ENCODE results near the gene IGFBP4.

Gene IGFBP4

DNA sequence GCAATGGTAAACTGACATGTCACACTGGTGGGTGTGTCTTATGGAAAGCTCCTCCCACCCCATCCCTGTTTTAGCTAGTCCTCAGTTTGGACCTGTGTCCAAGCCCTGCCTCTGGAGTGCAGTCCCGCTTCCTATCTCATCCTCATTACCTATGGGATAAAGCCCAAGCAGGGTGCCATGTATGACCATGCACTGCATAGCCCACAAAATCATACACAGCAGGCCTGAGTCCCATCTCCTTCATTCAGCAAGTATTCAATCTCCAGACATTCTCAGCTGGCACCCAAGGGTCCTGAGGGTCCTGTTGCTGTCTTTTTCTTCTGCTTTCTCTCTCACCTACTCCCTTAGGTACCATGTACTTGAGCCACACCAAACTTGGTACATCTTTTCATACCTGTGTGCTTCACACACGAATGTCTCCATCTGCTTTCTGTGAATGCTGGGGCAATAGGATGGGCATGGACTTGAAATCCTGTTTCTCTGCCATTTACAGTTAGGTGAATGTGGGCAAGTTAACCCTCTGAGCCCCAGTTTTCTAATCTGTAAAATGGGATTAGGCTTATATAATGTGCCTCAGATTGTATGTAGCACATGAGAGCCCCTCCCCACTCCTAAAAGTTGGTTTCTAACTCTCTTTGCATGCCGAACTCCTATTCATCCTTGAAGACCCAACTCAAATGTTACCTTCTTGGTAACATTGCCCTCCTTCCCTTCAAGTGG, 29.6 kb downstream of the IGFBP4 start:
- DNase-seq, result no peak

DNA sequence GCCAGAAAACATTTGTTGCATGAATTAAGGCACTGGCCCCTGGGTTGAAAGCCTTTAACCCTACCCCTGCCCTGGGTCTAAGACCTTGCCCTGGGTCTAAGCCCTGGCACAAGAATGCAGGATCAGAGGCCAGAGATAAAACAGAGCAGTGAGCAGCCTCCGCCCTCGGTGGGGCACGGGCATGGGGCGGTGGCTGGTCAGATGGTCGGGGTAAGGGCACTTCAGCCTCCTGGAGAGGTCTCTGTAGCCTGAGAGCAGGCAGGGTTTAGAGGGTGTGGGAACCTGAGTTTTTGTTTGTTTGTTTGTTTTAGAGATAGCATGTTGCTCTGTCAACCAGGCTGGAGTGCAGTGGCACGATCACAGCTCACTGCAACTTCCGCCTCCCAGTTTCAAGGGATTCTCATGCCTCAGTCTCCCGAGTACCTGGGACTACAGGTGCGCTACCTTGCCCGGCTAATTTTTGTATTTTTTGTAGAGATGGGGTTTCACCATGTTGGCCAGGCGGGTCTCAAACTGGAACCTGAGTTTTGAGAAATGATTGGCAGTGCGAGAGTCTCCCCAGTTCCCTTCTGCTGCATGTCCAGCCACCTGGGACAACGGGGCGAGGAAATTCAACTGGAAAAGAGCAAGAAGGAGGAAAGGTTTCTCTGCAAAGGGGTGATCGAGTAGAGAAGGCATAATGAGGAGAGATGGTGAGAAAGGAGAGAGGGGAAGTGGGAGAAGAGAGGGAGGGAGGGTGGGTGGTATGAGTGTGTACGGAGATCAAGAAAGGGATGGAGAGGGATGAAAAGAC, 30.5 kb downstream of the IGFBP4 start:
- DNase-seq, result no peak

DNA sequence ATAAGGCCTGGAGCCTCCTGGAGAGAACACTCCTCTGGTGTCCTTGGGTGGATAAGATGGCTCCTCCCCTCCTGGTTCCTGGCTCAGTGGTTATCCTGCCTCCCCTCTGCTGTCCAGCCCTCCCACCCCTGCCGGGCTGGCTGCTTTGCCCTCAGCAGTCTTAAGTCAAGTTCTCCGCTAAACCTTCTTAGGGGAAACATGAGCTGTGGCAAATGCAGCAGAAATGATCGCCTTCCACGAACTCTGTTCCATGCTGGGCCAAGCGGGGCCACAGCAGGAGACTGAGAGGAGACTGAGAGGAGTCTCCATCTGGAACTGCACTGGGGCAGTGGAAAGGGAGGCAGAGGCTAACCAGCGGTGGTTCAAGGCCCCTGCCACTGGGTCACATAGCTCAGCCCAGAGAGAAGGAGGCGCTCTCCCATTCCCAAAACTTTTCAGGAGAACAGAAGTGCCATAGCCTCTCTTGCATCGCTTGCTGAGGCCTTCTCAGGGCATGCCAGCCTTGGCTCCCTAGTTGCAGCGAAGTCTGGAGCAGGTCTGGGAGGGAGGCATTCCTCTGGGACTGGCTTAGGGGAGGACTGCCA, 31.3 kb downstream of the IGFBP4 start:
- DNase-seq, result no peak

DNA sequence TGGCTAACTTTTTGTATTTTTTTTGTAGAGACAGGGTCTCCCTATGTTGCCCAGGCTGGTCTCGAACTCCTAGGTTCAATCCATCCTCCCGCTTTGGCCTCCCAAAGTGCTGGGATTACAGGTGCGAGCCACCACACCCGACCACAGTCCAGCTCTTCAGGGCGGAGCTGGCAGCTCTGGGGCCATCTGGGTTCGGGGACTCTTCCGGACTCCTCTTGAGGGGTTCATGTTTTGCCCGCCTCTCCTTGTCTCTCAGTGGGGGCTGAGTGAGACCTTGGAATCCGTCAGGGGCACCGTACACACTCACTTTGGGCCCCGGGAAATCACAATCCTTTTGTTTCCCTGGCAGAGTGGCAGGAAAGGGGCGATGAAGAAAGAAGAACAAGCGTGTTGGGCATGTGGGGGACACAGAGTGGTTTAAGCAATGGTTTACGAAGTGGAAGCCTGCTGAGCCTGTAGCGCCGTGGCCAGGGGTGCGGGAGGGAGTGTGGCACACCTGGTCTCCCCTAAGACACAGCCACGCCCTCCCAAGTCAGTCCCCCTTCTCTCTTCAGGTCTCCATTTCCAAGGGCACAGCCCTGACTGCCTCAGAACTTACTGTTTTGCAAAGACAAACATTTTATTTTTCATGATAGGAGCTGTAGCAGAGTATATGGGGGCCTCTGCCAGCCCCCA, 32.1 kb downstream of the IGFBP4 start:
- DNase-seq, result no peak

DNA sequence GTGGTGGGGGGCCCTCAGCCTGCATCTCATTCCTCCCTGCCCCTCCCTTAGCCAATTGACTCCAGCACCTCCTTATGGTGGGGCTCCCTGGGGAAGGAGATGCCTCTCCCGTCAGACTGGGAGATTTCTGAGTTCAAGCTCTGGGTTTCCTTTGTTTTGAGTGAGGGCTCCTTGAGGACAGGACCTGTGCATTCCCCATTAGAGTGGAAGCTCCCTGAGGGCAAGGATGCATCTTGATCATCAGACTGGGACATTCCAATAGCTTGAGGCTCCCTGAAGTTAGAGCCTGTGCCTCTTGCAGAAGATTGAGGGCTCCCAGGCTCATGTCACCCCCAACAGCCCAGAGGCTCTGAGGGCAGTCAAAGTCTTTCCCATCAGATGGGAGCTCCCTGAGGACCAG, 34.5 kb downstream of the IGFBP4 start:
- no peak for DNase-seq

DNA sequence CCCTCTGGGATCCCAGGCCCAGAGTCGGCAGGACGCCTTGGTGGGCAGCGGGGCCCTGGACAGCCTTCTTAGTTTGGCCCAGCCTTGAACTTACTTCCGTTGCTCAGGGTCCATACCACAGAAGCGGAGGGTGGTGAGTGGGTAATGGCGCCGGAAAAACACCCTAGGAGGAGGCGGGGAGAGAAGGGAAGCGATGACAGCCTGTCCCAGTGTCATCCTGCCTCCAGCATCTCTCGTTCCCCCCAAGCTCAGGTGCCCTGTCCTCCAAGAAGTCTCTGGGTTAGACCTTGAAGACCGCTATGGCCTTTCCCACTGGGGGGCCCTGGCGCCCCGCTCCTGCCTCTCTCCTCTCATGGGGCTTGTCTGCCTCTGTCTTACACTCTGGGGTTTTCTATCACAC, 35.2 kb downstream of the IGFBP4 start:
- DNase-seq, result no peak

DNA sequence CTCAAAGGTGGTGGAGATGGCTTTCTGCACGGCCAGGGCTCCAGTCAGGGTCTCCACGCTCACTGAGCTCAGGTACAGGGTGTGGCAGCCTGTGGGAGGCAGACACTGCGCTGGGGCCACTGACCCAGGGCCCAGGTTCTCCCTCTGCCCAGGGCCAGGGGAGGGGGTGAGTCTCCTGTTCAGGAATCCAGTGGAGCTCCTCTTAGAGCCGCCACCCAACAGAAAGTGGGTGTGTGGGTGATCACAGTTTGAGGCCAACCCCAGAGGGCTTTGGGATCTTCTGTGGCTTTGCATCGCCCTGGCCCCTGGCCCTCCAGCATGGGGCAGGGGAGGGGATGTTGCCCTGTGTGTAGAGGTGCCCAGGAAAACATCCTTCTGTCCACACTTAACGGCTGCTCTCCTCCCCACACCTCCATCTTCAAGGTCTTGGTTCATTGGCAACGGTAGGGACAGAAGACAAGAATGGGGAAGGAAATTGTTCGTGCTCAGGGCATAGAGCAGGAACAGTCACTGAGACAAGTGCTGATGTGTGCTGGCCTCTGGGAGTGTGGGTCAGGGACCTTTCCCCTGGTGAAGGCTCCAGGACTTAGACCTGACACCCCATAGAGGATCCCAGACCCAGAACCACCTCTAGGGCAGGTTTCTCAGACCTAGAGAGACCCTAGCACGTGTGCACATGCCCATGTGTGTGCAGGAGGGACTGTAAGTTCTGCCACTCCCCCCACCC, 36.7 kb downstream of the IGFBP4 start:
- DNase-seq, result no peak

DNA sequence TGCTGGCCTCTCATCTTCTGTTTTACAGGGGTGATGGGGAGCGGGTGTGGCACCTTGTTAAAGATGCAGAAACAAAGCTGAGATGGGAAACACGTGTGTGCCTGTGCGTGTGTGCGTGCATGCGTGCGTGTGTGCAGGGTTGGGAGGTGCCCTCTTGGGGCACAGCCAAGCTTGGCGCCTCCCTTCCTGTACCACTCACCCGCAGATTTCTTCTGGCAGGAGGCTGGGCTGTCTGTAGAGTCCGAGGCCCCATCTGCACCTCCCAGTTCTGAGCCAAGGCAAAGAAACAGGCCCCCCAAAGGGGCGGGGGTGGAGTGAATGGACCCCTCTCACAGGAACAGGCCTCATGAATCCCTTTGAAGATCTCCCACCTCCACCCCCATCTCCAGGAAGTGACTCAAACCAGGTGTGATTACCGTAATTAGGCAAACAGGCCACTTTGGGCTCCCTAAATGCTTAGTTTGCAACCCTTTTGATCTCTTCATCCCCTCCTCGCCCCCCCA, 37.3 kb downstream of the IGFBP4 start:
- peak; percentile 57 for DNase-seq

DNA sequence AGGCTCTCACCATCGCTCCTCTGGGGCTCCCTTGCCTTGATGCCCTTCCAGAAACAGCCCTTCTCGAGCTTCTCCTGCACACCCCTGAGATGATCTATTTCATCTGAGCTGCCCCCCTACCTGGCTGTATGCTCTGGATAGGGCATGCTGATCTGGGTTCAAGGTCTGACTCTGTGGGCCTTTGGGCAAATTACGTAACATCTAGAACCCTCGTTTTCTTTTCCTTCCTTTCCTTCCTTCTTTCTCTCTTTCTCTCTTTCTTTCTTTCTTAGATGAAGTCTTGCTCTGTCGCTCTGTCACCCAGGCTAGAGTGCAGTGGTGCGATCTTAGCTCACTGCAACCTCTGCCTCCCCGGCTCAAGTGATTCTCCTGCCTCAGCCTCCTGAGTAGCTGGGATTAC, 37.9 kb downstream of the IGFBP4 start:
- no peak for DNase-seq

DNA sequence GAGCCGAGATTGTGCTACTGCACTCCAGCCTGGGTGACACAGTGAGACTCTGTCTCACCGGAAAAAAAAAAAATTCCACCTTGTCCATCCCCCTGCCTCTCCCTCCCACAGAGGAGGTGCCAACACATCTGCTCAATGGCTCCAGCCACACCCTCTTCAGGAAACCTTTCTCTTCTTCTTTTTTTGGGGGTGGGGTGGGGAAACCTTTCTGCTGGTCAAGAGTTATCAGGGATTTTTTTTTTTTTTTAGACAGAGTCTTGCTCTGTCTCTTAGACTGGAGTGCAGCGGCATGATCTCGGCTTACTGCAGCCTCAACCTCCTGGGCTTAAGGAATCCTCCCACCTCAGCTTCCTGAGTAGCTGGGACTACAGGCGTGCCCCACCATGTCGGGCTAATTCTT, 39.5 kb downstream of the IGFBP4 start:
- DNase-seq, result no peak

DNA sequence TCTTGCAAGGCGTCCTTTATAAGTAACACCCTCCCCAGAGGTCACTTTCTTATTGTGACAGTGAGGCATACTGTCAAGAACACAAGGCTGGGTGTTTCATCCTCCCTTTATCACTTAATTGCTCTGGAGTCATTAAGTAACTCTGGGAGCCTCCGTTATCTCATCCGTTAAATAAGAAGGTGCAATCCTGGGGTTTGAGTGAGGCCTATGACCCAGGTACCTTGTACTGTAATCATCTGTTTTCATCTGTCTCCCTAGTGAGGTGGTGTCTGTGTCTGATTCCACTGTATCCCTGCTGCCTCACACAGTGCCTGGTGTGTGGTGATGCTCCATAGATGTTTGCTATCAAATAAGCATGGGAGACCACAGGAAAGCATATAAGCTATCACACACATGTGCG, 40.4 kb downstream of the IGFBP4 start:
- DNase-seq, result no peak

DNA sequence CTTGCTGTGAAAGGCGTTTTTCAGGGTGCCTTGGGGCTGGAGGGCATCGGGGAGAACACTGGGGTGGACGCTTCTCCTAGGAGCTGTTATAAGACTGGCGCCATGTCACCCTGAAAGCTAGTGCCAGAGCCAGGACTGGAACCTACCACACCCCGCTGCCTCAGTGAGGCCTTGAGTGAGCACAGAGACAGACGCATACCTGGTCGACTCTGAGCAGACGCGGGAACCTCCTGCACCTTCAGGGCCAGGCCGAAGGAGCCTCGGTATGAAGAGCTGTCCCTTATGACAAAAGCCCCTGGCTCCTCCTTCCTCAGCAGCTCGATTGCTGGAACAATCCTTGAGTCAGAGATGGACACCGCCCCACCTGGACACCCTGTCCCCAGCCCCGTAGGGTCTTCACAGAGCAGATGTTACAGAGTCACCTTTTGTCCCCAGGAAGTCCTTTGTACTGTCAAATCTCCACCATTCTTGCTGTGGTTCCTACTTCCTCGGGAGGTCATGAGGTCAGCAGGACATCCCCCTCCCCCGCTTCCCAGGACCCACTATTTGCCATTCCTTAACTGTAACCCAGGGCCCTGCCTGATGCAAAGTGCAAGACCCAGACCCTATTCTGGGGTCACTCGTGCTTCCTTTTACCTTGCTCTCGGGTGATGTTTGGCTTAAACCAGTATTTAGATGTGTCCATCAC, 41.2 kb downstream of the IGFBP4 start:
- DNase-seq, result no peak

DNA sequence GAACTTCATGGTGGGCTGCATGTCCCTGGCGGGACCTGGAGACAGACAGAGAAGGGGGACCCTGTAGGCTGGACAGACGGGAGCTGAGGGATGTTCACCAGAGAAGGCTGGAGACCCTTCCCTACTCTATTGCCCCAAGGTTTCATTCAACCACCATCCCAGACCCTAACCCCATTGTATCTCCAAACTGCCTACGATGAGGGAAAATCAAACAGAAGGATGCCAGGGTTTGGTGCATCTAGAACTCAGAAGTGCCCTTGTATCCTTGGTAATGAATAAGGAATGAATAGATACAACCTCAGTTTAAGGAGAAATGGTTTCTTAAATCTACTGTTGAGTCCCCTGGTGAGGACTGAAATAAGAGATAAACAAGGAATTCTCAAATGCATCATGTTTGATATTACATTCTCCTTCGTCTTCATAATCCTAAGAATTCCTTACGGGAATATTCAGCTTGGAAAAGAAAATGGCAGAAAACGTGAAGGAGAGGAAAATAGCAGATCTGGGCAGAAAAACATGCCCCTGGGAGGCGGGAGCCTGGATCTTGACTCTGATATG, 41.8 kb downstream of the IGFBP4 start:
- no peak for DNase-seq

DNA sequence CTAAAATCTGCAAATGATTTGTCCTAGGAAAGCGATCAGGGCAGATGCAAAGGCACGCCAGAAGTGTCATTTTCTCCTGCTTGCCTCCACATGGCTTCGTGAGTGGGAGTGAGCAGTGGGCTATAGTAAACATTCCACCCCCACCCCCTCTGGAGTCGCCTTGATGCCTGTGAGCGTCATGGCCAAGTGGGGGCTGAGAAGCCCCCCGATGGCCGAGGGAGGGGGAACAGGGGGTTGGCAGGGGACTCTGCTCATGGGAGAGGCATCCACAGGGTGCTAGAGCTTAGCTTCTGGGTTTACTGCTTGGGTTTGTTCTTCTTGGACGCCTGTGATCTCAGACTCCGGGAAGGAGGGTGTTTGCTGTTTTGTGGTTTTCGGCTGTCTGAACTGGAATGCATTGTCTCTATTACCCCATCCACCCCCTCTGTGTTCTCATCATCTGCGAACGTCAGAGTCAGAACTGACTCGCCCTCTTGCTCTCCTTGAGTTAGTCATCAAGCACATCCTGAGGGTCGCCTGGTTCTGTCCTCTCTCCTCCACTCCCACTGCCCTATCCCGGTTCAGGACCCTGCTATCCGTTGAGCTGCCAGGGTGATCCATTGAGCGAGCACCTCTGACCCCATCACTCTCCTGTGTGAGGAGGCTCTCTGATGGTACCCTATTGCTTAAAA, 42.7 kb downstream of the IGFBP4 start:
- DNase-seq, result peak; percentile 99

DNA sequence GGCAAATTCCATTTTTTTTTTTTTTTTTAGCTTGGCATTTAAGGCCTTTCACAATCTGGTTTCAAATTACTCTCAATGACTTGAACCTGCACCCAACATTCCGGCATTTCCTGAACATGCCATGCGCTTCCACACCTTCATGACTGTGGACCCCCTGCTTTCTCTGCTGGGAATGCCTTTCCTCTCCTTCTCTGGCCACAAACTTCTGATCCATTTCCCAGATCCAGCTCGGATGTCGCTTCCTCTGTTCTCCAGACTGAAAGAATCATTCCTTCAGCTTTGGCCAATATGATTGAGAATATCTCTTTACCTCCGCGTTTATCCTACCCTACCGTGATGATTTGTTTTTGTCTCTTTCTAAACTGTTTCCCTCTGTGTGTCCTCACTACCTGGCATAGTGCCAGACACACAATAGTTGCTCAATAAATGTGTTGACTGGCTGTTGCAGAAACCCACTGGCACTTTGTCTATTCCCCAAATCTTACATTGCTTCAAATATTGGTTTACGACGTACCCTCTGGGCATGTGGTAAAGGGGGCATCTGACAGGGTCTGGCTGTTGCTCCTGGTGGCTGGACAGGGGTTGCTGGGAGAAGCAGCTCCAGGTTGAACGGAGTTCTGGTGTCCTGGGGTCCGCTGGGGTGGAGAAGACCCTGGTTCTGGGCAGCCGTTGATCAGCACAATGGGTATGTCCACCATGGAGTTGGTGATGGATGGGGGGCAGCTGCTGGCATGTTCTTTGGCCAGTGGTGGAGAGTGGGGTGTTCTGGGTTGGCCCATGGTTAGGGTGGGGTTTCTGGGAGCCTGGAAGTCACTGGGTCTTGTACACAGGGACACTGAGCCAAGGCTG, 43.5 kb downstream of the IGFBP4 start:
- DNase-seq, result peak; percentile 95

DNA sequence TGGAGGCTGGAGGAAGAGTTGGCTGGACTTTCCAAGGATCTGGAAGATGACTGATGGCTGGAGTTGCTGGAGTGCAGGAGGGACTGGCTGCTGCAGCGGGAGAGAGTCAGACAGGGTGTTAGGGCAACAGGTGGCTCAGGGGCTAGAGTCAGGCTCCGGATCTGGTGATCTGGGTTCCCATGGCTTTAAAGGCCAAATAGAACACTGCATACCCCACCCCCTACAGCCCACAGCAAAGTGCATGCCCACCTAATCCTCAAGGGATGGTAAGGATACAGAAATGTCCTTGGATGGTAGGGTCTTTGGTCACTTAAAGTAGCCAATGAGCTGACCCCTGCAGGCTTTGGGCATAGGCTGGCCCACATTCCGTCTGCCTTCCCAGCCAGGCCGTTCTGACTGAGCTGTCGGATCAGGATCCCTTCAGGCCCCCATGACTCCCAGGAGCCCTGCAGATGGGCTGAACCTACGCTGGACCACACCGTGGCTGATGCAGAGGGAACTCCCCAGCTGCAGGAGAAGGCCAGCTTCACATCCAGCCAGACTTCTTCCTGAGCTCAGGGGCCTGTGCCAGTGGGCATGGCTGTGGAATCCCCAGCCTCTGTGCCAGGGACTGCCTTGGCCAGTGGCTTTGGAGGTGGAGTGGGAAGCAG, 44.2 kb downstream of the IGFBP4 start:
- DNase-seq, result no peak

DNA sequence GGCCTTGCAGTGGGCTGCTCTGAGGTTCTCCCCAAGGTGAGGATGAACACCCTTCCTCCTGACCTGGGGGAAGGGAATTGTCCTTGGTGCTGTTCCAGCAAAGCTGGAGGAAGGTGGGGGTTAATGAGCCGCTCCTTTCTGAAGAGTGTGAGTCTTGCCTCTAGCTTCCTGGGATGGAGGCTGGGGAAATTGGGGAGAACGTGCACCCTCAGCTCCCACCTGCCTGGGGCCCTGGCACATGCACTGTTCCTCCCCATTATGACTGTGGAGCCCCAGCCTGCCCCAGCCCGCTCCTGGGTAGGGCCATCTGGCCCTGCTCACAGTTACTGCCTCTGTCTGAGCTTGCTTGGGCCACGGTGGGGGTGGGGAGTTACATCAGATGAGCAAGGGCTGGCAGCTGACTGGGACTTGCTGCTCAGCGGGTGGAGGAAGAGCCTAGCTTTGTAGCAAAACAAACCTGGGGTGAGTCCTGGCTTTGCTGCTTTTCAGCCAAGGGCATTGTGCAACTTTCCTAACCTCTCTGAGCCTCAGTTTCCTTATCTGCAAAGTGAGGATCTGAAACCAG, 47.1 kb downstream of the IGFBP4 start:
- peak; percentile 80 for DNase-seq

DNA sequence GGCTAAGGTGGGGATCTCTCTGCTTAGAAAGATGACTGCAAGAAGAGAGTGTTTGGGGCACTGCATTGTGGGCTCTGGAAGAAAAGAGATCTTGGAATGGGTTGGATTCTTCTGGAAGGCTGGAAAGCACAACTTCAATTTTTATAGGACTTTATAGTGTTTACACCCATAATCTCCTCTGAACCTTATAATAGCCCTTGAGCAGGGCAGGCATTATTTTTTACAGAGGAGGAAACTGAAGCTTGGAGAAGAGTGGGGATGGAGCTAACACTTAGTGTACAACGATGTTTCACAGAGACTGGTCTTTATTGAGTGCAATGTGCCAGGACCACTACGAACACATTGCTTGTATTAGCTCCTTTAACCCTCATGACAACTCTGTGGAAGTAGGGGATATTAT, 47.7 kb downstream of the IGFBP4 start:
- DNase-seq, result no peak

DNA sequence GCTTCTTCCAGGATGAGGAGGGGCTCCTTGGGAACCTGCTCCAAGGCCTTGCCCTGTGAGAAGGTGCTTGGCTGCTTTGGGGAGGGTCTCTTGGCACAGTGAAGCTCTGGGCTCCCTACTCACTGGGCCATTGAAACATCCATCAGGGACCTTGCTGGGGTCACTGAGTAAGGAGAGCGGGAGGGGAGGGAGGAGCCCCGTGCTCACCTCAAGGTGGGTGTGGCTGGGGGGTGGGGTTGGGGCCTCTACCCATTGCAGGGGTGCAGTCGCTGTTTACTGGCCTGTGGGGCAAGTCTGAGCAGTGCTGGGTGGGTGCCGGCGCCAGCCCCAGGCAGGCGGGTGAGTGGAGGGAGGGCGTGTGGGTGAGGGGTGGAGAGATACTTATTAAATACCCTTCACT, 48.2 kb downstream of the IGFBP4 start:
- no peak for DNase-seq

Data from fibroblast of skin of right quadriceps (primary cell).